OCI-LY3 (cell line): ENCODE data around the gene RPS27.

Source experiments
- EZH2phosphoT487 ChIP-seq: fragments of 200-600 bp; shearing (Covaris generic); IDR thresholded peaks from 2 replicates; pipeline ENCODE4 v1.6.1; 2018; ENCODE audit warnings: antibody characterized with exemption, mixed run types, low read depth
- TF ChIP-seq, protein P1 (sequence below): fragments of 200-600, 300-600 bp; sonication (generic); IDR thresholded peaks from 2 replicates; pipeline ENCODE4 v1.5.1; 2014; ENCODE audit warnings: antibody characterized with exemption, low read length, low read depth

DNA sequence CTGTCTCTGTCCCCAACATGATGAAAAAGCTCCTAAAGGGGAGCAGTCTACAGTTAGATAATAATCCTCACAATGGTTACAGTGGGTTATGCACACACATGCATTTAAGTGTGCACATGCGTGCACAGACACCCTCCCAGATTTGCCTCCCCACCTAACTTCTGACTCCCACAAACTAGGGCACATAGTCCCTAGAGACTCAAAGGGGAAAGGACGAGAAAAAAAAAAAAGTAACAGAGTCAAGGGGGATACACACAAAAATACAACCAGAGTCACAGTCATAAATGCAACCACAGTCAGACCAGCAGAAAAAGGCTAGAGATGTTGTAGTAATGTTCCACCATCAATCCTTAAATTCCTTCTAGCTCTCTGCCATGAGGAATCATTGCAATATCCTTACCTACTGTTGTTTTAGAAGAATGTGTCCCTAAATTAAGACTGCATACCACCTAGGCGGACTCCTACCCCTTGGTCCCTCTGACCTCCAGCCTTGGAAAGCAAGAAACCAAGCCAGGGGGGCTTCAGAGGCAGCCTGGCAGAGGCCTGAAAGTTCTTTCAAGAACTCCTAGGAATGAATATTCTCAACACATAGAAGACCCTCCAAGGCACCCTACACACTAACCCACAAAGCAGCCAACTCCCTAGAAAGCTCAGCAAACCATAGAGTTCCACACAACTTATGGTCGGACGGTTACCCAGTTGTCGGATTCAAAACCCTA is 33.4 kb upstream of the RPS27 start:
- TF ChIP-seq, protein P1, sequence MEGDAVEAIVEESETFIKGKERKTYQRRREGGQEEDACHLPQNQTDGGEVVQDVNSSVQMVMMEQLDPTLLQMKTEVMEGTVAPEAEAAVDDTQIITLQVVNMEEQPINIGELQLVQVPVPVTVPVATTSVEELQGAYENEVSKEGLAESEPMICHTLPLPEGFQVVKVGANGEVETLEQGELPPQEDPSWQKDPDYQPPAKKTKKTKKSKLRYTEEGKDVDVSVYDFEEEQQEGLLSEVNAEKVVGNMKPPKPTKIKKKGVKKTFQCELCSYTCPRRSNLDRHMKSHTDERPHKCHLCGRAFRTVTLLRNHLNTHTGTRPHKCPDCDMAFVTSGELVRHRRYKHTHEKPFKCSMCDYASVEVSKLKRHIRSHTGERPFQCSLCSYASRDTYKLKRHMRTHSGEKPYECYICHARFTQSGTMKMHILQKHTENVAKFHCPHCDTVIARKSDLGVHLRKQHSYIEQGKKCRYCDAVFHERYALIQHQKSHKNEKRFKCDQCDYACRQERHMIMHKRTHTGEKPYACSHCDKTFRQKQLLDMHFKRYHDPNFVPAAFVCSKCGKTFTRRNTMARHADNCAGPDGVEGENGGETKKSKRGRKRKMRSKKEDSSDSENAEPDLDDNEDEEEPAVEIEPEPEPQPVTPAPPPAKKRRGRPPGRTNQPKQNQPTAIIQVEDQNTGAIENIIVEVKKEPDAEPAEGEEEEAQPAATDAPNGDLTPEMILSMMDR: no peak
- TF ChIP-seq EZH2phosphoT487: no peak
